Cardiac fibroblast (primary cell): Measurements from ENCODE around the gene AKAIN1.

Experiments
- DNase-seq, 2 donors: peaks; one replicate each; pipeline versions ENCODE4 v3.0.0 to v3.0.0-alpha.2; 2010; ENCODE audit warnings: low read depth in 2 of 2
- H3K4me3 ChIP-seq, 2 donors: replicated peaks in 1 of 2; 1 replicate in 1 of 2; 2 replicates in 1 of 2; pipeline ENCODE4 v1.5.1; 2011; ENCODE audit warnings: low read depth in 2 of 2, low read length in 2 of 2, mild to moderate bottlenecking in 2 of 2, moderate library complexity in 1 of 2
- CTCF ChIP-seq: IDR thresholded peaks from one replicate; pipeline ENCODE4 v1.5.1; 2011; ENCODE audit warnings: low read depth, mild to moderate bottlenecking, low read length, inconsistent platforms

Gene AKAIN1

GRCh38 chr18:5106730-5107129 lies 90.3 kb downstream of the AKAIN1 start:
- no peak overlapping the region for H3K4me3 ChIP-seq
- TF ChIP-seq CTCF, result no peak
- no peak for DNase-seq

GRCh38 chr18:5104246-5104645 lies 92.8 kb downstream of the AKAIN1 start:
- DNase-seq, result no peak
- no peak for TF ChIP-seq CTCF
- H3K4me3 ChIP-seq, result no peak overlapping the region

GRCh38 chr18:5103693-5104092 lies 93.4 kb downstream of the AKAIN1 start:
- DNase-seq, result no peak
- H3K4me3 ChIP-seq, result no peak overlapping the region
- TF ChIP-seq CTCF, result no peak

- H3K4me3 ChIP-seq, result no peak overlapping the region
- TF ChIP-seq CTCF, result no peak
- DNase-seq, result no peak
Measured at GRCh38 chr18:5103286-5103685, 93.8 kb downstream of the AKAIN1 start.

- no peak for TF ChIP-seq CTCF
- DNase-seq, result no peak
- no peak overlapping the region for H3K4me3 ChIP-seq
Measured at GRCh38 chr18:5097116-5097703, 99.8 kb downstream of the AKAIN1 start.

GRCh38 chr18:5095239-5095638 lies 101.8 kb downstream of the AKAIN1 start:
- H3K4me3 ChIP-seq, result no peak overlapping the region
- DNase-seq, result no peak
- TF ChIP-seq CTCF, result no peak

GRCh38 chr18:5093902-5094301 lies 103.2 kb downstream of the AKAIN1 start:
- H3K4me3 ChIP-seq, result no peak overlapping the region
- no peak for TF ChIP-seq CTCF
- DNase-seq, result no peak
